Chondrocyte (in vitro differentiated cells): ENCODE measurements around the gene HID1. TPM values are rescaled to one million over a fixed set of nuclear protein-coding genes. Genes with fewer than 3 reads are reported as not detected.
"Not testable (repeated sequence)": the region's sequence is repeated elsewhere in the genome, so short reads cannot be mapped to it uniquely, and the experiment has no call there.

Experiments
- DNase-seq: peaks from one replicate; pipeline ENCODE4 v3.0.0; 2021; ENCODE audit warnings: mixed read lengths, low spot score
- H3K27ac Mint-ChIP-seq: one replicate; pipeline ENCODE4 v1.8.0; 2021; ENCODE audit warnings: mild to moderate bottlenecking, moderate library complexity, mixed read lengths; ENCODE audit not compliant: unreplicated experiment
- H3K27me3 Mint-ChIP-seq: 2 replicates; pipeline ENCODE4 v1.8.0; 2021; ENCODE audit warnings: low read depth, mixed read lengths
- H3K36me3 Mint-ChIP-seq: 2 replicates; pipeline ENCODE4 v1.8.0; 2021; ENCODE audit warnings: low read depth, mixed read lengths
- H3K4me1 Mint-ChIP-seq: 2 replicates; pipeline ENCODE4 v1.8.0; 2021; ENCODE audit warnings: low read depth, mild to moderate bottlenecking, mixed read lengths
- H3K4me3 Mint-ChIP-seq: one replicate; pipeline ENCODE4 v1.8.0; 2021; ENCODE audit warnings: mild to moderate bottlenecking, moderate library complexity, mixed read lengths; ENCODE audit not compliant: unreplicated experiment
- H3K9me3 Mint-ChIP-seq: 2 replicates; pipeline ENCODE4 v1.8.0; 2021; ENCODE audit warnings: low read depth, mixed read lengths
- total RNA-seq: library from RNA; stranded (reverse); gene quantifications from 3 replicates; pipeline ENCODE4 v1.2.1, GENCODE V29; 2021
- TF ChIP-seq, protein P1 (sequence below): fragments of 200-600 bp; sonication (generic); IDR thresholded peaks from 2 replicates; pipeline ENCODE4 v1.5.0; 2021; ENCODE audit warnings: antibody characterized with exemption, mild to moderate bottlenecking, moderate library complexity

HID1 gene
- total RNA-seq, 1 donor from 2014 or later: 4.7 TPM

DNA sequence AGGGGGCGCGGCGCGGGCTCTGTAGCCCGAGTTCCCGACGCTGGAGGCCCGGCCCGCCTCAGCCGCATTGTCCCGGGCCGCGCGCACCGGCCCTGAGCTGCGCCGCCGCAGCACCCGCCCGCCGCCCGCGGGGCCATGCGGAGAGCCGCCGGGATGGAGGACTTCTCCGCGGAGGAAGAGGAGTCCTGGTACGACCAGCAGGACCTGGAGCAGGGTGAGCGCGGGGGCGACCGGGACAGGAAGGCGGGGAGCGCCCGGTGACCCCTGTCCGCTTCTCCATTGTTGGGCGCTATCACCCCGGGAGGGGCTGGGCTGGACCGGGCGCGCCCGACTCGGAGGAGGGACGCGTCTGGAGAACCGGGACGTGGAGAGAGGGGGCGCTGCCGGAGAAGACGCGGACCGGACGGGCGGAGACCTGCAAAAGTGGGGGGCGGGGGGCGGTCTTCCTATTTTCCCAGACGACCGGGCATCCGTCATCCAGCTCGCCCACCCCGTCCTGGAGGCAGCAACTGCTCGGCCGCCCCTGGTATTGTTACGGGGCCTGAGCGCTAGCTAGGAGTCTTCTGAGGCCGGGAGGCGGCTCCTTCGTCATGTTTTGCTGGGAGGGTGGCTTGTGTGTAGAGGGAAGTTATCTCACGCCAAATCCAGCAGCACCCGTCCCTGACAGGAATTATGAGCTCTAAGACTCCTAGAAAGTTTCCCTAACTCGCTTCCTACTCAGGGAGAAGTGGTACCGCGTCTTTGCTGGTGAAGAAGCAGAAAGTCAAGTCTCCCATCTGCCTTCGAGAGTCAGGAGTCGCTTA is 15.6 kb upstream of the HID1 start:
- Mint-ChIP-seq H3K9me3 (no peaks in the 10 kb centered on the region), H3K27ac (peak overlapping the region; percentile 98), H3K36me3 (peaks cover 5% of the 10 kb centered on the region), H3K4me3 (peak overlapping the region; percentile 86), H3K27me3 (no peaks in the 10 kb centered on the region), H3K4me1 (peaks cover 43% of the 10 kb centered on the region)
- peak; percentile 94 for DNase-seq
- TF ChIP-seq, protein P1, sequence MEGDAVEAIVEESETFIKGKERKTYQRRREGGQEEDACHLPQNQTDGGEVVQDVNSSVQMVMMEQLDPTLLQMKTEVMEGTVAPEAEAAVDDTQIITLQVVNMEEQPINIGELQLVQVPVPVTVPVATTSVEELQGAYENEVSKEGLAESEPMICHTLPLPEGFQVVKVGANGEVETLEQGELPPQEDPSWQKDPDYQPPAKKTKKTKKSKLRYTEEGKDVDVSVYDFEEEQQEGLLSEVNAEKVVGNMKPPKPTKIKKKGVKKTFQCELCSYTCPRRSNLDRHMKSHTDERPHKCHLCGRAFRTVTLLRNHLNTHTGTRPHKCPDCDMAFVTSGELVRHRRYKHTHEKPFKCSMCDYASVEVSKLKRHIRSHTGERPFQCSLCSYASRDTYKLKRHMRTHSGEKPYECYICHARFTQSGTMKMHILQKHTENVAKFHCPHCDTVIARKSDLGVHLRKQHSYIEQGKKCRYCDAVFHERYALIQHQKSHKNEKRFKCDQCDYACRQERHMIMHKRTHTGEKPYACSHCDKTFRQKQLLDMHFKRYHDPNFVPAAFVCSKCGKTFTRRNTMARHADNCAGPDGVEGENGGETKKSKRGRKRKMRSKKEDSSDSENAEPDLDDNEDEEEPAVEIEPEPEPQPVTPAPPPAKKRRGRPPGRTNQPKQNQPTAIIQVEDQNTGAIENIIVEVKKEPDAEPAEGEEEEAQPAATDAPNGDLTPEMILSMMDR: peak; percentile 73

GRCh38 chr17:74987418-74987908 is 14.9 kb upstream of the HID1 start, which contains the start of gene CDR2L:
Gene CDR2L, plus strand, starts transcription at chr17:74987632. Its CDS starts 412 bp downstream, at chr17:74988044.
- TF ChIP-seq, protein P1: no peak
- Mint-ChIP-seq H3K27me3 (no peaks in the 10 kb centered on the region), H3K36me3 (peaks cover 5% of the 10 kb centered on the region), H3K9me3 (no peaks in the 10 kb centered on the region), H3K27ac (peak within 1 kb of the TSS; percentile 98), H3K4me1 (peaks cover 37% of the 10 kb centered on the region), H3K4me3 (peak within 1 kb of the TSS; percentile 86)
- peak; percentile 98 for DNase-seq

DNA sequence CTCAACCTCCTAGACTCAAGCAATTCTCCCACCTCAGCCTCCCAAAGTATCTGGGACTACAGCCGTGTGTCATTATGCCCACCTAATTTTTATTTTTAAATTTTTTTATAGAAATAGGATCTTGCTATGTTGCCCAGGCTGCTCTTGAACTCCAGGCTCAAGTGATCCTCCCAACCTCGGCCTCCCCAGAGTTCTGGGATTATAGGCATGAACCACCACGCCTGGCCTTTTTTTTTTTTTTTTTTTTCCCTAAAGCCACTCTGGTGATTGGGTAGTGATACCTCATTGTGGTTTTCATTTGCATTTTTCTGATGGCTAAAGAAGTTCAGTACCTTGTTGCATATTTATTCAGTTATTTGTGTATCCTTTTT is 13.6 kb upstream of the HID1 start:
- H3K4me1 Mint-ChIP-seq: peaks cover 36% of the 10 kb centered on the region
- H3K9me3 Mint-ChIP-seq: no peaks in the 10 kb centered on the region
- H3K27me3 Mint-ChIP-seq: no peaks in the 10 kb centered on the region
- no peak overlapping the region for H3K4me3 Mint-ChIP-seq
- no peak overlapping the region for H3K27ac Mint-ChIP-seq
- H3K36me3 Mint-ChIP-seq: peaks cover 2% of the 10 kb centered on the region
- TF ChIP-seq, protein P1: no peak
- no peak for DNase-seq

GRCh38 chr17:74982663-74983313 is 10.2 kb upstream of the HID1 start:
- Mint-ChIP-seq H3K27ac (peak overlapping the region; percentile 68), H3K4me1 (peaks cover 19% of the 10 kb centered on the region), H3K4me3 (peak overlapping the region; percentile 87)
- not testable (repeated sequence) for H3K36me3 Mint-ChIP-seq, H3K9me3 Mint-ChIP-seq, H3K27me3 Mint-ChIP-seq, DNase-seq

DNA sequence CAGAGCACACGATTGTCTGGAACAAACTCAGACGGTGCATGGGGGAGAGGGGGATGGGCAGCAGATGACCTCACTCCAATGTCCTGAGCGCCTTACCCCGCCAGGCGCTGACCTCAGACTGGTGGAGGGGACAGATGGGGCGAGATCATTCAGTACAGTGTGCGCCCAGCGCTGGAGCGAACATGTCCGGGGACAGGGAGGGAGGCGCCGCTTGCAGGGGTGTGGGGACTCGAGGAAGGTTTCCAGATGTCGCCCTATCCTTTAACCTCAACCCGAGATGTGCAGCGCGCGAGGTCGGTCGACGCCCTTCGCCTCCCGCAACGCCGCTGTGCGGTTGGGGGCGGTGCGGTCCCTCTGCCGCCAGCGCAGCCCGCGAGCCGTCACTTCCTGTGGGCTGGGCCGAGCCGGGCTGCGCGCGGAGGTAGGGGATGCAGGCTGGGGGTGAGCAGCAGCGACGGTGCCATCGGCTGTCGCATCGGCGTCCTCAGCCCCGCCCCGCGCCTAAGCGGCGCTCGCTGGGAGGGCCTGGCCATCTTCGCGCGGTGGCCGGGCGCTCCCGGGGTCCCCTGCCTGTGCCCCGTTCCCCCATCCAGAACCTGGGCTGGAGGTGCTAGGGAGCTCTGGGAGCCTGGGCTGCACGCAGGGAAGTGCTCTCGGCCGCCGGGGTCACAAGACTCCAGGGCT is 9.6 kb upstream of the HID1 start:
- TF ChIP-seq, protein P1: peak; percentile 47
- DNase-seq: no peak
- Mint-ChIP-seq H3K27ac (peak overlapping the region; percentile 94), H3K27me3 (no peaks in the 10 kb centered on the region), H3K4me3 (peak overlapping the region; percentile 87), H3K36me3 (no peaks in the 10 kb centered on the region), H3K9me3 (no peaks in the 10 kb centered on the region), H3K4me1 (peaks cover 16% of the 10 kb centered on the region)
